NAMALWA (cell line): Measurements from ENCODE around the gene TGFBR3L.
"Not testable (repeated sequence)": the region's sequence is repeated elsewhere in the genome, so short reads cannot be mapped to it uniquely, and the experiment has no call there.

ENCODE experiments used
- DNase-seq: peaks from one replicate; pipeline ENCODE4 v3.0.0-alpha.2; 2015; ENCODE audit warnings: low spot score

TGFBR3L gene

GRCh38 chr19:7928334-7928706 is 13.7 kb downstream of the TGFBR3L start:
- DNase-seq: no peak

GRCh38 chr19:7928741-7929701 is 14.4 kb downstream of the TGFBR3L start:
- DNase-seq: peak; percentile 94

DNA sequence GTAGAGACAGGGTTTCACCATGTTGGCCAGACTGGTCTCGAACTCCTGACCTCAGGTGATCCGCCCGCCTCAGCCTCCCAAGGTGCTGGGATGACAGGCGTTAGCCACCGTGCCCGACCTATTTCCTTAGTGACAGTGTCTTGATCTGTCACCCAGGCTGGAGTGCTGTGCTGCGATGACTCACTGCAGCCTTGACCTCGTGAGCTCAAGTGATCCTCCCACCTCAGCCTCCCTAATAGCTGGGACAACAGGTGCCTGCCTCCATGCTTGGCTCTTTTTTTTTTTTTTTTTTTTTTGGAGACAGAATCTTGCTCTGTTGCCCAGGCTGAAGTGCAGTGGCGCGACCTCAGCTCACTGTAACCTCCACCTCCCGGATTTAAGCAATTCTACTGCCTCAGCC is 15.4 kb downstream of the TGFBR3L start:
- DNase-seq: not testable (repeated sequence)

- DNase-seq: no peak
Measured at GRCh38 chr19:7930765-7931164, 16.1 kb downstream of the TGFBR3L start.

DNA sequence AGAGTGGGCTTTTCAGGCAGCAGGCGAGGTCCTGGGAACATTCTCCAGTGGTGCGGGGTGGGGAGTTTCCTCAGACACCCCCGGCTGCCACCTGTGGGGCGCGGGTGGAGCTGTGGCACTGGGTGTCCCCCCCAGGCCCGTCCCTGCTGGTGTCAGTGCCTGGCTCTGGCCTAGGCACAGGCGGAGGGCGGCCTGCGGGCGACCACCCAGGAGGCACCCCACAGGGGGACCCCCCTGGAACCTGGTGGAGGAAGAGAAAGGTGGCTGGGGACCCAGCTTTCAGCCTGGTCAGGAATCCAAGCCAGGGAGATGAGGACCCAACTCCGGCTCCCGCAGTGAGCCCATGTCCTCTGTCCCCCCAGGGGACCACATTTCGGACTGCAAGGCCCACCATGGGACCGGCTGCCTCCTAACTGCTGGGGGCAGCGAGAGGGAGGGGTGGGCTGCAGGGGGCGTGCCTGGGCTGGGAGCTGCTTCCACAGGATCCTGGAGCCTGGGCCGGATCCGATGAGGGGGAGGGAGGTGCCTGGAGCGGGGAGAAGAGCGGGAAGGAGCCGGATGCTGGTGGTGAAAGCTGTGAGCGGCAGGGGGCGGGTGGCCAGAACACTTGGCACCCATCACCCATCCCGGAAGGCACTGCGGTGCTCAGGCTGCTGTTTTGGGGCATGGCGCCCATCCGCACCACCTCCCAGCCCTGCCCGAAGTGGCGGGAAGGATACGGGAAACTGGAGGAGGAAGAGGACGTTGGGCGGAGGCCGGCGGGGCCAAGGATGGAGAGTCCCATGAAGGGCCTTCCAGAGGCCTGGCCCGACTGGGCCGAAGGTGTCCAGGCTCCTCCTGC is 16.8 kb downstream of the TGFBR3L start:
- no peak for DNase-seq

DNA sequence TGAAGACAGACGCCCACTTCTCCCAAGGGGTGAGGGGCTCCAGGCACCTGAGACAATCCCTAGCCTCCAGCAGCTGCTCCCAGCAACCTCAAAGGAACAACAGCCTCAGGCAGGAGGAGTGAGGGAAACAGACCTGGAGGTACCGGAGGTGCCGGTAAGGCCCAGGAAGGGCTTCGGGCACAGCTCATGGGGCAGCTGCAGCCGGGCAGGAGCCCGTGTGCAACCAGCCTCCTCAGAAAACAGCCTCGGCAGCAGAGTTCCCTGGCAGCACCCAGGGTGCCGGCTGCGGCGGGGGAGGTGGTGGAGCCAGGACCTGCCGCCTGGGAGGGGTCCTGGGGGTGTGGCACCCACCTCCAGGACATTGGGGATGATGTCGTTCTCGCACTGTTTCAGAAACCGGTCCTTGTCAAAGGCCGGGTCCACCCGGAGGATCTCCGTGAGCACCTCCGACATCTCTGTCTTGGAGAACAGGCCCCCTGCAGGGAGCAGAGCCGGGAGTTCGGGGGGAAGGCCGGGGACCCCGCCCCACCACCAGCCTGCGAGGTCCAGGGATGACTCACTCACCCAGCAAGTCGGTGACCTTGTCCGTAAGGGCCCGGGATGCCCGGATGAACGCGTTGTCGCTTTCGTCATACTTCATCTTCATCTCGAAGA is 17.8 kb downstream of the TGFBR3L start:
- no peak for DNase-seq

DNA sequence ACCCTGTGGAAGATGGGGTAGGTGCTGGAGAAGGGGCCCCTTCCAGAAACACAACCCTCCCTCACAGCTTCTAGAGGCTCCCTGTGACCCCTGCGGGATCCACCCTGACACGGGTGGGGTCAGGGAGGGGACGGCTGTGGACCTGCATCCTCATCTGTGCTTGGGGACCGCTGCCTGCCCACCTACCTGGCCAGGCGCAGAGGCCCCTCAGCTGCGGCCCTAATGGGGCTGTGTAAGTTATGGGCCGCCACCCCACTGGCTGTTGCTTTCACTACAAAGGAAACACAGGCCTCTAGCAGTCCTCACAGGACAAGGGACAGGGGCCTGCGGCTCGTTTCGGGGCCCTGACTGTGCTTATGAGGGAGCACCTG is 18.3 kb downstream of the TGFBR3L start:
- no peak for DNase-seq

- DNase-seq: peak; percentile 23
Measured at GRCh38 chr19:7933411-7933810, 18.8 kb downstream of the TGFBR3L start.

- no peak for DNase-seq
Measured at GRCh38 chr19:7933828-7934725, 19.4 kb downstream of the TGFBR3L start.

DNA sequence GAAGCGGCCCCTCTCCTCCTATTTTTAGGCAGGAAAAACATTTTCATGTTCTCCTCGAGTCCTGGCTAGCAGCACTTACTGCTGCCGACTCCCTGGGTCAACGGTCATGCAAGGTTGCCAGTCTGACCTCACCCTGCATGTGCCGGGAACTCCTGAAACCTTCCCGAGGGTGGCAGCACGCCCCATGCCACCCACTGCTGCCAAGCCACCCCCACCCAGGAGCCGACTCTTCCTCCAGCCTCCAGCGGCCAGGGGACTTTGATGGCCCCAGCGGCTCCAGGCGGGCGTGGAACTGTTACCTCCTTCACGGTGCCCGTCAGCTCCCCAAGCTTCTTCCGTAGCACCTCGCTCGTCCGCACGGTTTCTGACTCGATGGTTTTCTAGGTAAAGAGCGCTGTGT is 20.1 kb downstream of the TGFBR3L start:
- DNase-seq: no peak

DNA sequence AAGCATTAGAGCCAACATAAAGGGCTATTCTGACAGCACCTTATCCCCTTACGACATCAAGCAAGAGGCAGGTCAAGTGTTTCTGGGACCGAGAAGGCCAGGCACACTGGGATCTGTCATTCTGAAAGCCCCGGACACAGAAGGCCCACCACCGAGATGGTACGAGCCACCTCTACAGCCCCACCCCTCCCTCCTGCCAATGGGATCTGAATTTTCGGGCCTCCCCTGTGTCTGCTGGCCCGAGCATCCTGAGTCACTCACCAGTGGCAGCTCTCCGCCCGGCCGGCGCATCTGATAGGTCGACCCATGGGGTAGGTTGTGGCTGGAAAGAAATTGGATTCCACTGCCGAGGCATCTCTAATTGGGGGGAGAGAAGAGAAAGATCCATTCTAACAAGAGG is 26.2 kb downstream of the TGFBR3L start:
- DNase-seq: no peak

- no peak for DNase-seq
Measured at GRCh38 chr19:7941895-7942596, 27.4 kb downstream of the TGFBR3L start.

GRCh38 chr19:7942981-7943443 is 28.4 kb downstream of the TGFBR3L start:
- DNase-seq: peak; percentile 51

DNA sequence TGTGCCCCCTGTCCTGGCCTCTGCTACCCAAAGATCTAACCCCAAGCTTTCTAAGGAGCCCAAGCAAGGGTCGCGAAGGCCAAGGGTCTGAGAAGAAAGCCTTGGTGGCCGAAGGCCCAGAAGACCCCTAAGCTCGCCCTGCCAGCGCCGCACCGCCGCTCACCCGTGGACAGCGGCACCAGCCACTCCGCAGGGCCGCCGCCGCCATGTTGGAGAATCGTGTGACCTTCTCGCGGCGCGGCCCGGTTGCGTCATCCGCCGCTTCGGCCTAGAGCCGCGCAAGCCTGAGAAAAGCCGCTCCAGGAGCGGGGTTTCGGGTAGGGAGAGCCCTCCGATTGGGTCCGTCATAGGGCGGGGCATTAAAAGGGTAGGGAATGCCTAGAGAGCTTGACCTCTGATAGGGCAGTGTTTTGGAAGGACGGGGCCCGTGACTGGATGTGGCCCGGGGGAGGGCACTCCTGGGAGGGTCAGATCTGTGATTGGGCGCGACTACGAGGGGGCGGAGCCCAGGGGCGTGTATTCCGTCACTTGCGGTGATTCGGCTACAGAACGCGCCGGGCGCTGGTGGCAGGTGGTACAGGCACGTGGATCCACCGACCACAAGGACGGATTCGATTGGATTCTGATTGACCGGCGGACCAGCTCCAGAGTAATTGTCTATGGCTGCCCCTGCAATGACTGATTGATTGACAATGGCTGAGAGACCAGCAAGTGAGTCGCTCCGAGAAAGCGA is 29.0 kb downstream of the TGFBR3L start, which contains the start of gene TIMM44:
Gene TIMM44, minus strand, starts transcription at position 223 of the 733 bp plus-strand sequence. Its CDS starts 15 bp downstream, at position 208.
- peak; percentile 100 for DNase-seq

- peak; percentile 97 for DNase-seq
Measured at GRCh38 chr19:7944177-7944761, 29.6 kb downstream of the TGFBR3L start.

- DNase-seq: no peak
Measured at GRCh38 chr19:7947939-7948338, 33.3 kb downstream of the TGFBR3L start.

DNA sequence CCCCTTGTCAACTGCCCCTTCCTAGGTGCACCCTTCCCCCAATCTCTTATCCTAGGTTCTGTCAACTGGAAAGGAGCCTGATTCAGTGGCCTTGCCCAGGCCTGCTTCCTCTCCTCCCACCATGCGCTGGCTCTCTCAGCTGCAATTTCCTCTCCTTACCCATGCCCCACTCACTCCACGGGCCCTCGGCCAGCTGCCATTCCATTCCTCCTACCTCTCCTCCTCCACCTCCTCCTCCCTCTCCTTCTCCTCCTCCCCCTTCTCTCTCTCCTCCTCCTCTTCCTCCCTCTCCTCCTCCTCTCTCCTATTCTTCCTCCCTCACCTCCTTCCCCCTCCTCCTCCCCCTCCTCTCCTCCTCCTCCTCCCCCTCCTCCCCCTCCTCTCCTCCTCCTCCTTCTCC is 38.4 kb downstream of the TGFBR3L start:
- DNase-seq: no peak

DNA sequence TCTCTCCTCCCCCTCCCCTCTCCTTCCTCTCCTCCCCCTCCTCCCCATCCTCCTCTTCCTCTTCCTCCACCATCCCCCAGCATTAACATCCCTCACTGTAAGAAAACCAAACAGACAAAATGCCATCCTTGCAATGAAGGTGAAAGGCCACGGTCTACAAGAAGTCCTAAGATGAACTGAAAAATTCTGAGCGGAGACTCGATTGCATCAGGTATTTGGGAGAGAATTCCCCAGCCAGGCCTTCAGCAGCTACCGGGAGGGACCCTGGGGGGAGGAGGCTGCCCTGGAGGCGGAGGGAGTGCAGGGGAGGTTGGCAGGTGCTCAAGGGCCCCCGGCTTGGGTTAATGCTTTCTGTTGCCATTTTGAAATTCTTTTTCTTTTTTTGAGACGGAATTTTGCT is 38.9 kb downstream of the TGFBR3L start:
- no peak for DNase-seq

DNA sequence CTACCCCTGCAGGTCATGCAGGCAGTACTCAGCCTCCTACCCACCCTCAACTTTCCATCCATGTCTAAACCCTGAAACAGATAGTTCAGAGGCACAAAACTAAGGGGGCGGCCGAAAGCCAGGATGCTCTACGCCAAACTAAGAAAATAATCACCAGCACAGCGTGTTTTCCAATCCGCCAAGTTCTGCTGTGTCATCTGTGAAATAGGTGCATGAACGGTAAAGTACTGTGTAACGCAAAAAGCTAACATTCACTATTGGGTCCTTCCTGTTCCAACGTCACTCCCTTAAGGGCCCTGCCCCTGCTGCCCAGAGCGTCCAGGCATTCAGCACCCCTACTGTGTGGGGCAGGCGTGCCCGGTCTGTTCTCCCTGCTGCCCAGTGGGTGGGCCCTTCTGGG is 41.1 kb downstream of the TGFBR3L start:
- DNase-seq: no peak
